Measurements from ENCODE around the gene PLEKHJ1.

DNA sequence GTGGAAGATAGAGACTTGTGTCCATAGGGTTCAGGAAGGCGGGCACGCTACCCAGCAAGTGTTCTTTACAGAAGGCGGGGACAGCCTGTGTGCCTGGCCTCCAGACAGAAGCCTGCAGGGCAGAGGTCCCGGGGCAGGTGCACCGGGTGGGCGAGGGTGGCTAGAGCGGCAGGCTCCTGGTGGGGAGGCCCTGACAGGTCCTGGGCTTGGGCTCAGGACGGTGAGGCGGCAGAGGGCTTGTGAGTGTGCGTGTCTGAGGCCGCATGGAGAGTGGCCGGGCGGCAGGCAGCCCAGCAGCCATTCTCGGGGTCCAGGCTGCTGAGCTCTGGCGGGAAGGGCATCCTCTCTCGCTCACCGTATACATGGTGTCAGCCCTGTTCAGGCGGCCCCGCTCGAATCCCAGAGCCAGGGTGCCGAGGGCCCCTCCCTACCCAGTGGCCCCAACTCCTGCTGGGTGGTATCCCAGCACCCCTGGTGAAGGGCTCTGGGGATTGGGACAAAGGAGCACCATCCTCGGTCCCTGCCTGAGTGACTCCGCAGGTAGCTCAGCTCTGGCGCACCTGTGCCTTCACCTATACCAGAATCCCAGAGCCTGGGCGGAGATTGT, 10.0 kb upstream of the PLEKHJ1 start:
- TF ChIP-seq, protein P1, sequence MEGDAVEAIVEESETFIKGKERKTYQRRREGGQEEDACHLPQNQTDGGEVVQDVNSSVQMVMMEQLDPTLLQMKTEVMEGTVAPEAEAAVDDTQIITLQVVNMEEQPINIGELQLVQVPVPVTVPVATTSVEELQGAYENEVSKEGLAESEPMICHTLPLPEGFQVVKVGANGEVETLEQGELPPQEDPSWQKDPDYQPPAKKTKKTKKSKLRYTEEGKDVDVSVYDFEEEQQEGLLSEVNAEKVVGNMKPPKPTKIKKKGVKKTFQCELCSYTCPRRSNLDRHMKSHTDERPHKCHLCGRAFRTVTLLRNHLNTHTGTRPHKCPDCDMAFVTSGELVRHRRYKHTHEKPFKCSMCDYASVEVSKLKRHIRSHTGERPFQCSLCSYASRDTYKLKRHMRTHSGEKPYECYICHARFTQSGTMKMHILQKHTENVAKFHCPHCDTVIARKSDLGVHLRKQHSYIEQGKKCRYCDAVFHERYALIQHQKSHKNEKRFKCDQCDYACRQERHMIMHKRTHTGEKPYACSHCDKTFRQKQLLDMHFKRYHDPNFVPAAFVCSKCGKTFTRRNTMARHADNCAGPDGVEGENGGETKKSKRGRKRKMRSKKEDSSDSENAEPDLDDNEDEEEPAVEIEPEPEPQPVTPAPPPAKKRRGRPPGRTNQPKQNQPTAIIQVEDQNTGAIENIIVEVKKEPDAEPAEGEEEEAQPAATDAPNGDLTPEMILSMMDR (conservative IDR thresholded peaks at IDR 0.05): no peak
- no peak for TF ChIP-seq ZFX (IDR thresholded peaks at IDR 0.05)

Measured in C4-2B (cell line).